Peyer's patch (tissue), 4 donors: ENCODE results near the gene ARHGAP15.

Source experiments
- POLR2A ChIP-seq, 2 donors: fragments of 450-650 bp; IDR thresholded peaks; one replicate each; pipeline ENCODE4 v1.5.1; 2017; ENCODE audit warnings: antibody characterized with exemption in 2 of 2, mild to moderate bottlenecking in 2 of 2, moderate library complexity in 2 of 2
- TF ChIP-seq, protein P1 (sequence below), 6 experiments: fragments of 450-650 bp in 4 of 6; fragments of 200-600 bp in 2 of 6; sonication (generic) in 1 of 6; IDR thresholded peaks; one replicate each; pipeline ENCODE4 v1.5.1; 2017 to 2019; ENCODE audit warnings: antibody characterized with exemption in 6 of 6, mild to moderate bottlenecking in 3 of 6, moderate library complexity in 1 of 6

GRCh38 chr2:143354050-143354750 lies 225.0 kb downstream of the ARHGAP15 start:
- TF ChIP-seq POLR2A (IDR thresholded peaks at IDR 0.05), result no peak
- TF ChIP-seq, protein P1, sequence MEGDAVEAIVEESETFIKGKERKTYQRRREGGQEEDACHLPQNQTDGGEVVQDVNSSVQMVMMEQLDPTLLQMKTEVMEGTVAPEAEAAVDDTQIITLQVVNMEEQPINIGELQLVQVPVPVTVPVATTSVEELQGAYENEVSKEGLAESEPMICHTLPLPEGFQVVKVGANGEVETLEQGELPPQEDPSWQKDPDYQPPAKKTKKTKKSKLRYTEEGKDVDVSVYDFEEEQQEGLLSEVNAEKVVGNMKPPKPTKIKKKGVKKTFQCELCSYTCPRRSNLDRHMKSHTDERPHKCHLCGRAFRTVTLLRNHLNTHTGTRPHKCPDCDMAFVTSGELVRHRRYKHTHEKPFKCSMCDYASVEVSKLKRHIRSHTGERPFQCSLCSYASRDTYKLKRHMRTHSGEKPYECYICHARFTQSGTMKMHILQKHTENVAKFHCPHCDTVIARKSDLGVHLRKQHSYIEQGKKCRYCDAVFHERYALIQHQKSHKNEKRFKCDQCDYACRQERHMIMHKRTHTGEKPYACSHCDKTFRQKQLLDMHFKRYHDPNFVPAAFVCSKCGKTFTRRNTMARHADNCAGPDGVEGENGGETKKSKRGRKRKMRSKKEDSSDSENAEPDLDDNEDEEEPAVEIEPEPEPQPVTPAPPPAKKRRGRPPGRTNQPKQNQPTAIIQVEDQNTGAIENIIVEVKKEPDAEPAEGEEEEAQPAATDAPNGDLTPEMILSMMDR (IDR thresholded peaks at IDR 0.05), result no peak
